ENCODE data around the gene CDH23. TPM values are rescaled to one million over a fixed set of nuclear protein-coding genes. Genes with fewer than 3 reads are reported as not detected.

CDH23 gene
- polyA plus RNA-seq, 1 donor from 2014 or later = not detected

- peaks cover 29 to 56% (median 51%) of the 10 kb centered on the region in 3 donors for H3K4me1 Mint-ChIP-seq
- peaks cover 12% of the 10 kb centered on the region for H3K36me3 Mint-ChIP-seq
- no peak overlapping the region for H3K4me3 Mint-ChIP-seq
- peak overlapping the region; percentile 30 to 94 (median 73) for H3K27ac Mint-ChIP-seq
- H3K27me3 Mint-ChIP-seq = no peaks in the 10 kb centered on the region
- no peaks in the 10 kb centered on the region for H3K9me3 Mint-ChIP-seq
These were observed 368.6 kb downstream of the CDH23 start for GRCh38 chr10:71765176-71765904.

GRCh38 chr10:71765906-71766716 is 369.4 kb downstream of the CDH23 start:
- no peaks in the 10 kb centered on the region for H3K9me3 Mint-ChIP-seq
- H3K27ac Mint-ChIP-seq = peak overlapping the region; percentile 76 to 99 (median 92)
- peaks cover 10% of the 10 kb centered on the region for H3K36me3 Mint-ChIP-seq
- H3K27me3 Mint-ChIP-seq = no peaks in the 10 kb centered on the region
- peaks cover 27 to 55% (median 45%) of the 10 kb centered on the region in 3 donors for H3K4me1 Mint-ChIP-seq
- peak overlapping the region in 1 of 4 donors; percentile 91 for H3K4me3 Mint-ChIP-seq

GRCh38 chr10:71766717-71767419 is 370.1 kb downstream of the CDH23 start:
- H3K27ac Mint-ChIP-seq = peak overlapping the region; percentile 92 to 99 (median 97)
- H3K27me3 Mint-ChIP-seq = no peaks in the 10 kb centered on the region
- H3K36me3 Mint-ChIP-seq = peaks cover 10% of the 10 kb centered on the region
- H3K4me3 Mint-ChIP-seq = peak overlapping the region; percentile 38 to 91 (median 86)
- H3K9me3 Mint-ChIP-seq = no peaks in the 10 kb centered on the region
- H3K4me1 Mint-ChIP-seq = peaks cover 33 to 58% (median 49%) of the 10 kb centered on the region in 3 donors

GRCh38 chr10:71767420-71768035 is 370.8 kb downstream of the CDH23 start:
- peak overlapping the region; percentile 92 to 99 (median 97) for H3K27ac Mint-ChIP-seq
- peaks cover 39 to 60% (median 51%) of the 10 kb centered on the region in 3 donors for H3K4me1 Mint-ChIP-seq
- no peaks in the 10 kb centered on the region for H3K9me3 Mint-ChIP-seq
- H3K27me3 Mint-ChIP-seq = no peaks in the 10 kb centered on the region
- peaks cover 10% of the 10 kb centered on the region for H3K36me3 Mint-ChIP-seq
- H3K4me3 Mint-ChIP-seq = peak overlapping the region; percentile 55 to 91 (median 86)

- Mint-ChIP-seq H3K27ac (peak overlapping the region; percentile 92 to 99 (median 97)), H3K9me3 (no peaks in the 10 kb centered on the region), H3K27me3 (no peaks in the 10 kb centered on the region), H3K4me1 (peaks cover 46 to 60% (median 50%) of the 10 kb centered on the region in 3 donors), H3K36me3 (peaks cover 10% of the 10 kb centered on the region), H3K4me3 (peak overlapping the region; percentile 56 to 83 (median 72))
These were observed 372.6 kb downstream of the CDH23 start for GRCh38 chr10:71769279-71769823.

DNA sequence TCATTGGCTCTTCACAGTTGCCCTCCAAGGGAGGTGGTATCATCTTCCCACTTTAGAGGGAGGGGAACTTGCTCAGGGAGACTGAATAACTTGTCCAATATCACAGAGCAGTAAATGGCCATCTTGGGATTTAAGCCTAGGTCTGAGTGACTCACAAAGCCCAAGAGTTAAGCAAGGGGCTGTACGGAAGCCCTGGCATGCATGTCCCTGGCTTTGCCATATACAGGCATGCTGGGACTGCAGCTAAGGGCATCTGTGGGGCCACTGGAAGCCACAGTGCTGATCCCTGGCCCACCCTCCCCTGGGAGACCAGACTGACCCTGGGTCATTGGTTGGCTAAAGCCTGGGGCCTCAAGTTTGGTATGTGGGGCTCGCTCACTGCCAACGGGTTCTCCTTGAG is 373.5 kb downstream of the CDH23 start:
- H3K27ac Mint-ChIP-seq = peak overlapping the region; percentile 79 to 99 (median 97)
- H3K4me1 Mint-ChIP-seq = peaks cover 52 to 62% (median 56%) of the 10 kb centered on the region in 3 donors
- no peaks in the 10 kb centered on the region for H3K9me3 Mint-ChIP-seq
- no peaks in the 10 kb centered on the region for H3K27me3 Mint-ChIP-seq
- peak overlapping the region in 2 of 4 donors; percentile 56 to 81 for H3K4me3 Mint-ChIP-seq
- H3K36me3 Mint-ChIP-seq = peaks cover 10% of the 10 kb centered on the region

DNA sequence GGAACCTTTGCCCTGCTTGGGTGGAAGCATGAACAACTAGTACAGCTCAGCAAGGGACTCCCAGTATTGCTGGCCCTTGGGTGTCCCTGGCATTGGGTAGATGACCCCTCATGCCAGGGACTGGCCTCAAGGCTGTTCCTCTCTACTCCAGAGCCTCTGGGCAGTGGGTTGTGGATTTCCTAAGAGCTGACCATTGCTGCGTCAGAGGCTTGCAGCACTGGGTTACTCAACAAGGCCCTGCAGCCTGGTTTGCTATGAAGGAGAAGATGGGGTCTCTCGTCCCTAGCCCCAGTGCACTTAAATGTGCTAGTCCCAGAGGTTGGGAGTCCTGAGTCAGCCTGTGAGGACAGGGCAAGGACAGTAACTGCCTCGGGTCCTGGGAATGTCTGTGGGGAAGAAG is 374.1 kb downstream of the CDH23 start:
- no peaks in the 10 kb centered on the region for H3K9me3 Mint-ChIP-seq
- H3K4me3 Mint-ChIP-seq = peak overlapping the region; percentile 56 to 89 (median 76)
- H3K27me3 Mint-ChIP-seq = no peaks in the 10 kb centered on the region
- peak overlapping the region; percentile 79 to 99 (median 94) for H3K27ac Mint-ChIP-seq
- peaks cover 57 to 68% (median 60%) of the 10 kb centered on the region in 3 donors for H3K4me1 Mint-ChIP-seq
- H3K36me3 Mint-ChIP-seq = peaks cover 10% of the 10 kb centered on the region

DNA sequence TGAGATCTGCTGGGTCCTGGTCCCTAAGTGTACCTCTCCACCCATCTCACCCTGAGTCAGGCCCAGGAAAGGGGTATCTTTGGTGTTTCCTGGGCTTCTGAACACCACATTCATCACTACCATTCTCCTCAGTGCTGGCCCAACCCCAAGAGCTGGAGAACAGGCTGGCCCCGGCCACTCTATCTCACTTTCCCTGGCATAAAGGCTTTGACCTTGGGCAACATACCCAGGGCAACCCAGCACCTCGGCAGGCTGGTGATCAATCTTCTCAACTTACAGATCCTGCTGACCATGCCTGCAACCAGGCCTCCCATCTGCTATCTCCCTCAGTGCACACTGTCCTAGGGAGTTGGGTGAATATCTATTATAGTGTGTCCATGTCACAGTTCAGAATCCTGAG is 374.5 kb downstream of the CDH23 start:
- no peaks in the 10 kb centered on the region for H3K27me3 Mint-ChIP-seq
- peaks cover 61 to 72% (median 64%) of the 10 kb centered on the region in 3 donors for H3K4me1 Mint-ChIP-seq
- peak overlapping the region; percentile 79 to 99 (median 94) for H3K27ac Mint-ChIP-seq
- H3K36me3 Mint-ChIP-seq = peaks cover 10% of the 10 kb centered on the region
- H3K9me3 Mint-ChIP-seq = no peaks in the 10 kb centered on the region
- H3K4me3 Mint-ChIP-seq = peak overlapping the region; percentile 56 to 96 (median 88)

GRCh38 chr10:71771821-71772617 is 375.3 kb downstream of the CDH23 start:
- Mint-ChIP-seq H3K9me3 (no peaks in the 10 kb centered on the region), H3K27me3 (no peaks in the 10 kb centered on the region), H3K4me1 (peaks cover 59 to 71% (median 61%) of the 10 kb centered on the region in 3 donors), H3K4me3 (peak overlapping the region; percentile 56 to 96 (median 88)), H3K36me3 (peaks cover 8% of the 10 kb centered on the region), H3K27ac (peak overlapping the region; percentile 79 to 99 (median 94))

- H3K4me3 Mint-ChIP-seq = peak overlapping the region; percentile 56 to 96 (median 88)
- H3K4me1 Mint-ChIP-seq = peaks cover 53 to 64% (median 54%) of the 10 kb centered on the region in 3 donors
- H3K9me3 Mint-ChIP-seq = no peaks in the 10 kb centered on the region
- H3K36me3 Mint-ChIP-seq = peaks cover 7% of the 10 kb centered on the region
- peak overlapping the region; percentile 79 to 99 (median 89) for H3K27ac Mint-ChIP-seq
- H3K27me3 Mint-ChIP-seq = no peaks in the 10 kb centered on the region
These were observed 376.1 kb downstream of the CDH23 start for GRCh38 chr10:71772832-71773220.

DNA sequence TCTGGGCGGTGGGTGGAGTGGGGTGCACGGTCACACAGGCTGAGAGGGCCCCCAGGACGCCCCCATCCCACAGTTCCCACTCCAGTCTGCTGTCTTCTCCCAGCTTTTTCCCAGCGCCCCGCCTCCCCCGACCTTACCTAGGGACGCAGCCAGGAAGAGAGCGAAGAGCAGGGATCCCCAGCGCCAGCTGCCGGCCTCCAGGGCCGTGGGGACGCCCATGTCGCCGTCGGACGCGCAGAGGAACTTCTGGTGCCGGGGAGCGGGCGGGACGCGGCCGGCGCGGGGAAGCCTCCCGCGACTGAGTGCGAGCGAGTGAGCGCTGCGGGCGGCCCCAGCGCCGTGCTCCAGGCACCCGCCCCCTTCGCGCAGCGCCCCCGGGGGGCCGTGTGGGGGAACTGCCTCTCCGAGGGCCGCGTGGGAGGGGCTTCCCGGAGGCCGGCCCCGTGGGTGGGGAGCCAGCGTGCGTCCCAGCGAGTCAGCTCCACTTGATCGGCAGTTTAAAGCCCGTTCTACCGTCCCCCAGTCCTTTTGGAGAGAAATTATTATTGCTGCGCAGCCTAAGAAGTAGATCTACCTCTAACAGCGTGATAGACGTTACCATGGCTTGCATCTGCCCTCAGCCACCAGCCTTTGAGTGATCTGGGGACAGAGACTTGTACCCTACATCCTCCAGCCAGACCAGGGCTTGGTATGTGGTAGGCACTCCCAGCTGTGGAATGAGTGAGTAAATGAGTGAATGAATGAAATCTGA is 376.7 kb downstream of the CDH23 start, which contains the start of gene VSIR:
Gene VSIR, minus strand, starts transcription at position 300 of the 751 bp plus-strand sequence. Its CDS starts 81 bp downstream, at position 219.
- H3K27ac Mint-ChIP-seq = peak within 1 kb of the TSS; percentile 86 to 99 (median 95)
- peaks cover 7% of the 10 kb centered on the region for H3K36me3 Mint-ChIP-seq
- H3K27me3 Mint-ChIP-seq = no peaks in the 10 kb centered on the region
- no peaks in the 10 kb centered on the region for H3K9me3 Mint-ChIP-seq
- peak within 1 kb of the TSS; percentile 56 to 96 (median 88) for H3K4me3 Mint-ChIP-seq
- peaks cover 50 to 60% (median 53%) of the 10 kb centered on the region in 3 donors for H3K4me1 Mint-ChIP-seq

GRCh38 chr10:71774916-71775702 is 378.4 kb downstream of the CDH23 start:
- Mint-ChIP-seq H3K27ac (peak overlapping the region in 2 of 3 donors; percentile 63 to 86), H3K4me3 (peak overlapping the region; percentile 59 to 88 (median 77)), H3K27me3 (no peaks in the 10 kb centered on the region), H3K9me3 (no peaks in the 10 kb centered on the region), H3K36me3 (peaks cover under 1% of the 10 kb centered on the region), H3K4me1 (peaks cover 38 to 47% (median 41%) of the 10 kb centered on the region in 3 donors)
